Activated CD4-positive, alpha-beta memory T cell treated with anti-CD3 and anti-CD28 coated beads for 36 hours (primary cell): ENCODE measurements around the gene PTGFRN. TPM values are rescaled to one million over a fixed set of nuclear protein-coding genes. Genes with fewer than 3 reads are reported as not detected.
"Not testable (repeated sequence)": the region's sequence is repeated elsewhere in the genome, so short reads cannot be mapped to it uniquely, and the experiment has no call there.

Experiments used
- CTCF ChIA-PET: fragments of 350-600 bp; sonication (Branson Sonifier 250); formaldehyde crosslinking; loops from one replicate; lab custom pipeline; 2021; ENCODE audit warnings: antibody characterized with exemption, inconsistent platforms; lab: Charles Lee
- POLR2A ChIA-PET: fragments of 350-600 bp; sonication (Branson Sonifier 250); formaldehyde crosslinking; loops from one replicate; lab custom pipeline; 2021; ENCODE audit warnings: antibody characterized with exemption; lab: Charles Lee
- DNase-seq: peaks from one replicate; pipeline ENCODE4 v3.0.0-alpha.2; 2020
- H3K27ac Mint-ChIP-seq: one replicate; pipeline ENCODE4 v1.8.0; 2021; ENCODE audit warnings: mixed read lengths
- H3K27me3 Mint-ChIP-seq: one replicate; pipeline ENCODE4 v1.8.0; 2021; ENCODE audit warnings: mixed read lengths
- H3K36me3 Mint-ChIP-seq: one replicate; pipeline ENCODE4 v1.8.0; 2021; ENCODE audit warnings: mixed read lengths
- H3K4me1 Mint-ChIP-seq: one replicate; pipeline ENCODE4 v1.8.0; 2021; ENCODE audit warnings: low read depth, mixed read lengths
- H3K4me3 Mint-ChIP-seq: one replicate; pipeline ENCODE4 v1.8.0; 2021; ENCODE audit warnings: mild to moderate bottlenecking, mixed read lengths
- H3K9me3 Mint-ChIP-seq: one replicate; pipeline ENCODE4 v1.8.0; 2021; ENCODE audit warnings: mixed read lengths
- intact Hi-C: fragments of 100-400 bp; cut with micrococcal nuclease; formaldehyde crosslinking; loops from one replicate; pipeline ENCODE4 v1.15.1; 2023
- total RNA-seq, 2 experiments: library from RNA; stranded (reverse); gene quantifications; one replicate each; pipeline ENCODE4 v1.2.3, GENCODE V29; 2021

Gene PTGFRN
- total RNA-seq, 2 experiments from 2014 or later: 13.5 to 14.2 TPM

- no peak for DNase-seq
- Mint-ChIP-seq H3K27ac (no peak overlapping the region), H3K36me3 (peaks cover 4% of the 10 kb centered on the region), H3K4me3 (no peak overlapping the region), H3K4me1 (no peaks in the 10 kb centered on the region), H3K9me3 (no peaks in the 10 kb centered on the region), H3K27me3 (no peaks in the 10 kb centered on the region)
- ChIA-PET POLR2A (no interaction called here), CTCF (no interaction called here)
- intact Hi-C loops: no loop called here
These were observed 57.1 kb downstream of the PTGFRN start for GRCh38 chr1:116966791-116967190.

- POLR2A ChIA-PET: no interaction called here
- CTCF ChIA-PET: no interaction called here
- Mint-ChIP-seq H3K4me1 (no peaks in the 10 kb centered on the region), H3K36me3 (peaks cover 4% of the 10 kb centered on the region), H3K27ac (no peak overlapping the region), H3K4me3 (no peak overlapping the region), H3K9me3 (no peaks in the 10 kb centered on the region), H3K27me3 (no peaks in the 10 kb centered on the region)
- no peak for DNase-seq
- intact Hi-C loops: no loop called here
These were observed 59.0 kb downstream of the PTGFRN start for GRCh38 chr1:116968724-116969123.

- H3K36me3 Mint-ChIP-seq: peaks cover 6% of the 10 kb centered on the region
- DNase-seq: no peak
- no peaks in the 10 kb centered on the region for H3K27me3 Mint-ChIP-seq
- H3K4me1 Mint-ChIP-seq: no peaks in the 10 kb centered on the region
- no peak overlapping the region for H3K27ac Mint-ChIP-seq
- ChIA-PET CTCF (no interaction called here), POLR2A (no interaction called here)
- H3K4me3 Mint-ChIP-seq: no peak overlapping the region
- no peaks in the 10 kb centered on the region for H3K9me3 Mint-ChIP-seq
- intact Hi-C loops: no loop called here
These were observed 61.6 kb downstream of the PTGFRN start for GRCh38 chr1:116971258-116971860.

GRCh38 chr1:116971965-116972673 lies 62.4 kb downstream of the PTGFRN start:
- H3K27me3 Mint-ChIP-seq: no peaks in the 10 kb centered on the region
- H3K27ac Mint-ChIP-seq: no peak overlapping the region
- ChIA-PET POLR2A (no interaction called here), CTCF (no interaction called here)
- H3K4me3 Mint-ChIP-seq: no peak overlapping the region
- intact Hi-C loops: no loop called here
- DNase-seq: no peak
- H3K9me3 Mint-ChIP-seq: no peaks in the 10 kb centered on the region
- peaks cover 6% of the 10 kb centered on the region for H3K36me3 Mint-ChIP-seq
- H3K4me1 Mint-ChIP-seq: no peaks in the 10 kb centered on the region

- Mint-ChIP-seq H3K27me3 (peaks cover 2% of the 10 kb centered on the region), H3K4me1 (no peaks in the 10 kb centered on the region), H3K9me3 (no peaks in the 10 kb centered on the region), H3K4me3 (no peak overlapping the region), H3K27ac (no peak overlapping the region), H3K36me3 (peaks cover 2% of the 10 kb centered on the region)
- ChIA-PET POLR2A (no interaction called here), CTCF (no interaction called here)
- intact Hi-C loops: no loop called here
- no peak for DNase-seq
These were observed 62.9 kb downstream of the PTGFRN start for GRCh38 chr1:116972674-116973030.

GRCh38 chr1:116980309-116980708 lies 70.6 kb downstream of the PTGFRN start:
- H3K9me3 Mint-ChIP-seq, intact Hi-C loops, H3K27ac Mint-ChIP-seq, H3K36me3 Mint-ChIP-seq, H3K27me3 Mint-ChIP-seq, CTCF ChIA-PET, H3K4me3 Mint-ChIP-seq, POLR2A ChIA-PET, H3K4me1 Mint-ChIP-seq, DNase-seq: not testable (repeated sequence)

GRCh38 chr1:116981521-116982037 lies 71.9 kb downstream of the PTGFRN start:
- H3K4me1 Mint-ChIP-seq: peaks cover 8% of the 10 kb centered on the region
- intact Hi-C loops: no loop called here
- H3K4me3 Mint-ChIP-seq: no peak overlapping the region
- no peak overlapping the region for H3K27ac Mint-ChIP-seq
- H3K9me3 Mint-ChIP-seq: peaks cover 1% of the 10 kb centered on the region
- ChIA-PET POLR2A (no interaction called here), CTCF (no interaction called here)
- H3K36me3 Mint-ChIP-seq: no peaks in the 10 kb centered on the region
- H3K27me3 Mint-ChIP-seq: peaks cover 2% of the 10 kb centered on the region
- no peak for DNase-seq

GRCh38 chr1:116982319-116983004 lies 72.7 kb downstream of the PTGFRN start:
- H3K27ac Mint-ChIP-seq: no peak overlapping the region
- ChIA-PET POLR2A (no interaction called here), CTCF (no interaction called here)
- intact Hi-C loops: no loop called here
- H3K27me3 Mint-ChIP-seq: no peaks in the 10 kb centered on the region
- no peaks in the 10 kb centered on the region for H3K36me3 Mint-ChIP-seq
- H3K9me3 Mint-ChIP-seq: peaks cover 1% of the 10 kb centered on the region
- DNase-seq: no peak
- peaks cover 16% of the 10 kb centered on the region for H3K4me1 Mint-ChIP-seq
- H3K4me3 Mint-ChIP-seq: no peak overlapping the region

- no peak for DNase-seq
- CTCF ChIA-PET: no interaction called here
These were observed 73.4 kb downstream of the PTGFRN start for GRCh38 chr1:116983112-116983511.

GRCh38 chr1:116983678-116984077 lies 74.0 kb downstream of the PTGFRN start:
- POLR2A ChIA-PET: no interaction called here

More at GRCh38 chr1:116983112-116983511, 73.4 kb downstream of the PTGFRN start:
- Mint-ChIP-seq H3K9me3 (peaks cover 1% of the 10 kb centered on the region), H3K36me3 (no peaks in the 10 kb centered on the region), H3K27ac (no peak overlapping the region), H3K4me1 (peaks cover 20% of the 10 kb centered on the region), H3K4me3 (no peak overlapping the region), H3K27me3 (no peaks in the 10 kb centered on the region)
- intact Hi-C loops: no loop called here
- POLR2A ChIA-PET: no interaction called here

GRCh38 chr1:116984406-116985160 lies 74.9 kb downstream of the PTGFRN start:
- Mint-ChIP-seq H3K9me3 (no peaks in the 10 kb centered on the region), H3K4me3 (no peak overlapping the region), H3K4me1 (peaks cover 20% of the 10 kb centered on the region), H3K27ac (no peak overlapping the region), H3K27me3 (no peaks in the 10 kb centered on the region), H3K36me3 (no peaks in the 10 kb centered on the region)
- ChIA-PET CTCF (interaction anchor here (0.9 kb wide), 1 partner anchor 144 kb away, joined by 3 read pairs; no protein-coding TSS in a partner anchor), POLR2A (no interaction called here)
- DNase-seq: no peak
- intact Hi-C loops: loop anchor here (5.0 kb wide), 1 partner anchor 52 kb away; no protein-coding TSS in a partner anchor

More at GRCh38 chr1:116983678-116984077, 74.0 kb downstream of the PTGFRN start:
- Mint-ChIP-seq H3K27me3 (no peaks in the 10 kb centered on the region), H3K27ac (no peak overlapping the region), H3K4me3 (no peak overlapping the region), H3K9me3 (peaks cover 1% of the 10 kb centered on the region), H3K4me1 (peaks cover 20% of the 10 kb centered on the region), H3K36me3 (no peaks in the 10 kb centered on the region)
- intact Hi-C loops: no loop called here
- DNase-seq: no peak
- CTCF ChIA-PET: no interaction called here
